GM21825 (cell line): Measurements from ENCODE around the gene ABCC6.
"Not testable (repeated sequence)": the region's sequence is repeated elsewhere in the genome, so short reads cannot be mapped to it uniquely, and the experiment has no call there.

Source experiments
- ATAC-seq: cut with Tn5 transposase; IDR thresholded peaks from one replicate; pipeline ENCODE4 v1.9.1; 2021; ENCODE audit warnings: mild to moderate bottlenecking, moderate library complexity; ENCODE audit not compliant: unreplicated experiment

Gene ABCC6

GRCh38 chr16:16191493-16192167, 31.7 kb downstream of the ABCC6 start:
- no peak for ATAC-seq

- ATAC-seq: not testable (repeated sequence)
These were observed 32.3 kb downstream of the ABCC6 start for GRCh38 chr16:16190966-16191365.

GRCh38 chr16:16190546-16190945, 32.7 kb downstream of the ABCC6 start:
- no peak for ATAC-seq

- no peak for ATAC-seq
These were observed 33.5 kb downstream of the ABCC6 start for GRCh38 chr16:16189842-16190241.

- ATAC-seq: no peak
These were observed 34.5 kb downstream of the ABCC6 start for GRCh38 chr16:16188827-16189226.

- no peak for ATAC-seq
These were observed 36.5 kb downstream of the ABCC6 start for GRCh38 chr16:16186820-16187219.

- ATAC-seq: no peak
These were observed 38.2 kb downstream of the ABCC6 start for GRCh38 chr16:16185095-16185494.

GRCh38 chr16:16184594-16184993, 38.7 kb downstream of the ABCC6 start:
- no peak for ATAC-seq

GRCh38 chr16:16183562-16183961, 39.7 kb downstream of the ABCC6 start:
- no peak for ATAC-seq

GRCh38 chr16:16182918-16183317, 40.4 kb downstream of the ABCC6 start:
- ATAC-seq: no peak

- ATAC-seq: not testable (repeated sequence)
These were observed 41.5 kb downstream of the ABCC6 start for GRCh38 chr16:16181748-16182147.

GRCh38 chr16:16178455-16179162, 44.7 kb downstream of the ABCC6 start:
- no peak for ATAC-seq

- no peak for ATAC-seq
These were observed 47.0 kb downstream of the ABCC6 start for GRCh38 chr16:16176328-16176727.

- ATAC-seq: no peak
These were observed 48.0 kb downstream of the ABCC6 start for GRCh38 chr16:16175296-16175695.

GRCh38 chr16:16172991-16173390, 50.3 kb downstream of the ABCC6 start:
- ATAC-seq: no peak

- ATAC-seq: no peak
These were observed 51.9 kb downstream of the ABCC6 start for GRCh38 chr16:16171332-16171919.

- no peak for ATAC-seq
These were observed 53.7 kb downstream of the ABCC6 start for GRCh38 chr16:16169615-16170014.

GRCh38 chr16:16168431-16168830, 54.9 kb downstream of the ABCC6 start:
- ATAC-seq: no peak

- no peak for ATAC-seq
These were observed 55.4 kb downstream of the ABCC6 start for GRCh38 chr16:16167927-16168326.

- no peak for ATAC-seq
These were observed 56.3 kb downstream of the ABCC6 start for GRCh38 chr16:16166949-16167348.

- ATAC-seq: no peak
These were observed 57.2 kb downstream of the ABCC6 start for GRCh38 chr16:16166085-16166484.

- no peak for ATAC-seq
These were observed 59.1 kb downstream of the ABCC6 start for GRCh38 chr16:16164243-16164642.
